ENCODE results near the gene FBXL7. TPM values are rescaled to one million over a fixed set of nuclear protein-coding genes. Genes with fewer than 3 reads are reported as not detected.

FBXL7 gene
- total RNA-seq, 1 experiment from 2014 or later, result not detected

DNA sequence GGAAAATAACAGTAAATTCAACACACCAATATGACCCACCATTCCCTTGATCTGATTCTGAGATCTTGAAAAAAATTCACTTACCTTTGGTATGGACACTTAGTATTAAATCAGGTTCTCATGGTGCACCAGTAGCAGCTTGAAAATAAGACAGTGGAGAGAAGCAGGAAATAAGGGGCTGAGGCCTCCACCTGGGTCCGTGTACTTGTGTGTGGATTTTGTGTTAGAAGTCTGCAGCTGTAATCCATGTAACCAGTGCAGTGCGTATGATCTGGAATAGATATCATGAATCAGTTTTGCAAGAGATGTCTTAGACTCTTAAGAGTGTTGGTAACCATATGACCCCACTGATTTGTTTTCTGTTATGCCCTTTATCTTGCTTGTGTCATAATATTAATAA, 107.1 kb downstream of the FBXL7 start:
- no peak for DNase-seq (ENCODE audit: unreplicated experiment)
- BruUV-seq (replicated peaks), result no TSS peak
- intact Hi-C loops (cut with micrococcal nuclease), result no loop called here
- Mint-ChIP-seq H3K27me3 (ENCODE audit: insufficient read depth, unreplicated experiment) (no peaks in the 10 kb centered on the region), H3K36me3 (ENCODE audit: insufficient read depth, unreplicated experiment) (no peaks in the 10 kb centered on the region), H3K4me1 (ENCODE audit: insufficient read depth, unreplicated experiment) (no peaks in the 10 kb centered on the region), H3K9me3 (ENCODE audit: unreplicated experiment) (no peaks in the 10 kb centered on the region), H3K4me3 (ENCODE audit: unreplicated experiment) (no peak overlapping the region), H3K27ac (ENCODE audit: low read depth, unreplicated experiment) (no peak overlapping the region)
- TF ChIP-seq, protein P1, sequence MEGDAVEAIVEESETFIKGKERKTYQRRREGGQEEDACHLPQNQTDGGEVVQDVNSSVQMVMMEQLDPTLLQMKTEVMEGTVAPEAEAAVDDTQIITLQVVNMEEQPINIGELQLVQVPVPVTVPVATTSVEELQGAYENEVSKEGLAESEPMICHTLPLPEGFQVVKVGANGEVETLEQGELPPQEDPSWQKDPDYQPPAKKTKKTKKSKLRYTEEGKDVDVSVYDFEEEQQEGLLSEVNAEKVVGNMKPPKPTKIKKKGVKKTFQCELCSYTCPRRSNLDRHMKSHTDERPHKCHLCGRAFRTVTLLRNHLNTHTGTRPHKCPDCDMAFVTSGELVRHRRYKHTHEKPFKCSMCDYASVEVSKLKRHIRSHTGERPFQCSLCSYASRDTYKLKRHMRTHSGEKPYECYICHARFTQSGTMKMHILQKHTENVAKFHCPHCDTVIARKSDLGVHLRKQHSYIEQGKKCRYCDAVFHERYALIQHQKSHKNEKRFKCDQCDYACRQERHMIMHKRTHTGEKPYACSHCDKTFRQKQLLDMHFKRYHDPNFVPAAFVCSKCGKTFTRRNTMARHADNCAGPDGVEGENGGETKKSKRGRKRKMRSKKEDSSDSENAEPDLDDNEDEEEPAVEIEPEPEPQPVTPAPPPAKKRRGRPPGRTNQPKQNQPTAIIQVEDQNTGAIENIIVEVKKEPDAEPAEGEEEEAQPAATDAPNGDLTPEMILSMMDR (IDR thresholded peaks at IDR 0.05; ENCODE audit: unreplicated experiment), result no peak
- ChIA-PET POLR2A (no interaction called here), CTCF (no interaction called here)

DNA sequence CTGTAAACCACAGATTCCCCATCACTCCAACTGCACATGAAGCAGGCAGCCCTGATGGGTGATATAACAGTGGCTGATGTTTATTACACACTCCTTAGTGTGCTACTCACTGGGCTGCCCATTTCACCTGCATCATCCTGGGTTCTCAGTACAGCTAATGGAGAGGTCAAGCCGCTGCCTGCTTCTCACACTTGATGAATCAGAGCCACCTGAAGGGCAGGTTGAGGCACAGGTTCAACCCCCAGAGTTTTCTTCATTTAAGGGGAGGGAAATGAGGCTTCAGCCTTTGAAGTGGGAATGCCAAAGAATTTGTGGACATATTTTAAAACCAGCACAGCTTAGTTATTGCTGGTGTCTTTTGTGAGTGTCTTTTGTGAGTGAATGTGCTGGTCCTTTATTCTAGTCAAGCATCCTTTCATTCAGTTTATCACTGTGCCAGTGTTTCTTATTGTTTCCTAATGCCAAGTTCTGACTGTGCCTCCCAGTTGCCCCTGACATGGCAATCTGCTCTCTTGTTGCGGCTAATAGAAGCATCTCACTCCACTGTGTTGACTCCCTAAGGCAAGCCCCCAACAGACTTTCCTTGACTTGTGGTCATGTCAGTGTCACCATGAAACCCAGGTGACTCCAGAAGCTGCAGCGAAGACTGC, 109.2 kb downstream of the FBXL7 start:
- Mint-ChIP-seq H3K27me3 (ENCODE audit: insufficient read depth, unreplicated experiment) (no peaks in the 10 kb centered on the region), H3K4me1 (ENCODE audit: insufficient read depth, unreplicated experiment) (no peaks in the 10 kb centered on the region), H3K9me3 (ENCODE audit: unreplicated experiment) (no peaks in the 10 kb centered on the region), H3K4me3 (ENCODE audit: unreplicated experiment) (no peak overlapping the region), H3K36me3 (ENCODE audit: insufficient read depth, unreplicated experiment) (no peaks in the 10 kb centered on the region), H3K27ac (ENCODE audit: low read depth, unreplicated experiment) (no peak overlapping the region)
- intact Hi-C loops (cut with micrococcal nuclease), result no loop called here
- ChIA-PET CTCF (no interaction called here), POLR2A (no interaction called here)
- no peak for DNase-seq (ENCODE audit: unreplicated experiment)
- TF ChIP-seq, protein P1 (IDR thresholded peaks at IDR 0.05; ENCODE audit: unreplicated experiment), result no peak
- BruUV-seq (replicated peaks), result no TSS peak

DNA sequence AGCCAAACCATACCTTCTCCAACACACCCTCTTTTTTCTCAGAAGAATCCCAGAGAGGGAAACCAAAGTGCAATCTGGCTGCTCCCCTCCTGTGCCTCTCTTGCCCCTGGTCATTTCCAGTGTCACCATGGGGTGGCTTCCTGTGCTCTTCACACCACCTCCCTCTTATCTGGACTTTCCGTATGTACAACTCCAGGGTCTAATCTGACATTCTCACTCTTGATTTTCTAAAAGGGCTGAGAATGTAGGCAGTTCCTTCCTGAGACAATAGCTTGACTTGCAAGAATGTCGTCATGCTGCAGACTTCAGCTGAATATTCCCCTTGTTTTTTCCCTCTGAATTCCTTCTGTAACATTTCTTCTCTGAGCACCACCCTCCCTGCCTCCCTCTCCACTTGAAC, 110.2 kb downstream of the FBXL7 start:
- Mint-ChIP-seq H3K9me3 (ENCODE audit: unreplicated experiment) (no peaks in the 10 kb centered on the region), H3K27ac (ENCODE audit: low read depth, unreplicated experiment) (no peak overlapping the region), H3K4me1 (ENCODE audit: insufficient read depth, unreplicated experiment) (no peaks in the 10 kb centered on the region), H3K36me3 (ENCODE audit: insufficient read depth, unreplicated experiment) (no peaks in the 10 kb centered on the region), H3K27me3 (ENCODE audit: insufficient read depth, unreplicated experiment) (no peaks in the 10 kb centered on the region), H3K4me3 (ENCODE audit: unreplicated experiment) (no peak overlapping the region)
- intact Hi-C loops (cut with micrococcal nuclease), result no loop called here
- CTCF ChIA-PET, result no interaction called here
- BruUV-seq (replicated peaks), result no TSS peak
- DNase-seq (ENCODE audit: unreplicated experiment), result no peak
- POLR2A ChIA-PET, result interaction anchor here (0.6 kb wide), 1 partner anchor 10 kb away, joined by 3 read pairs; no protein-coding TSS in a partner anchor
- TF ChIP-seq, protein P1 (IDR thresholded peaks at IDR 0.05; ENCODE audit: unreplicated experiment), result no peak

GRCh38 chr5:15611008-15611407, 111.0 kb downstream of the FBXL7 start:
- DNase-seq (ENCODE audit: unreplicated experiment), result no peak
- BruUV-seq (replicated peaks), result no TSS peak
- POLR2A ChIA-PET, result no interaction called here
- H3K36me3 Mint-ChIP-seq (ENCODE audit: insufficient read depth, unreplicated experiment), result no peaks in the 10 kb centered on the region
- H3K27me3 Mint-ChIP-seq (ENCODE audit: insufficient read depth, unreplicated experiment), result no peaks in the 10 kb centered on the region
- no peaks in the 10 kb centered on the region for H3K4me1 Mint-ChIP-seq (ENCODE audit: insufficient read depth, unreplicated experiment)
- CTCF ChIA-PET, result no interaction called here
- no peak overlapping the region for H3K27ac Mint-ChIP-seq (ENCODE audit: low read depth, unreplicated experiment)
- intact Hi-C loops (cut with micrococcal nuclease), result no loop called here
- TF ChIP-seq, protein P1 (IDR thresholded peaks at IDR 0.05; ENCODE audit: unreplicated experiment), result no peak
- H3K9me3 Mint-ChIP-seq (ENCODE audit: unreplicated experiment), result no peaks in the 10 kb centered on the region
- no peak overlapping the region for H3K4me3 Mint-ChIP-seq (ENCODE audit: unreplicated experiment)
